ENCODE results near the gene BRSK2.
"Not testable (repeated sequence)": the region's sequence is repeated elsewhere in the genome, so short reads cannot be mapped to it uniquely, and the experiment has no call there.

BRSK2 gene

GRCh38 chr11:1354125-1354938, 35.4 kb upstream of the BRSK2 start:
- no peak for DNase-seq (ENCODE audit: low spot score)

- DNase-seq (ENCODE audit: low spot score), result no peak
These were observed 33.7 kb upstream of the BRSK2 start for GRCh38 chr11:1356007-1356435.

- DNase-seq (ENCODE audit: low spot score), result no peak
These were observed 33.2 kb upstream of the BRSK2 start for GRCh38 chr11:1356478-1356960.

- peak; percentile 68 for DNase-seq (ENCODE audit: low spot score)
These were observed 31.4 kb upstream of the BRSK2 start for GRCh38 chr11:1358286-1358685.

GRCh38 chr11:1358931-1359330, 30.8 kb upstream of the BRSK2 start:
- DNase-seq (ENCODE audit: low spot score), result not testable (repeated sequence)

- DNase-seq (ENCODE audit: low spot score), result no peak
These were observed 30.2 kb upstream of the BRSK2 start for GRCh38 chr11:1359556-1359955.

- DNase-seq (ENCODE audit: low spot score), result no peak
These were observed 29.4 kb upstream of the BRSK2 start for GRCh38 chr11:1360181-1360834.

GRCh38 chr11:1360835-1361357, 28.8 kb upstream of the BRSK2 start:
- no peak for DNase-seq (ENCODE audit: low spot score)

DNA sequence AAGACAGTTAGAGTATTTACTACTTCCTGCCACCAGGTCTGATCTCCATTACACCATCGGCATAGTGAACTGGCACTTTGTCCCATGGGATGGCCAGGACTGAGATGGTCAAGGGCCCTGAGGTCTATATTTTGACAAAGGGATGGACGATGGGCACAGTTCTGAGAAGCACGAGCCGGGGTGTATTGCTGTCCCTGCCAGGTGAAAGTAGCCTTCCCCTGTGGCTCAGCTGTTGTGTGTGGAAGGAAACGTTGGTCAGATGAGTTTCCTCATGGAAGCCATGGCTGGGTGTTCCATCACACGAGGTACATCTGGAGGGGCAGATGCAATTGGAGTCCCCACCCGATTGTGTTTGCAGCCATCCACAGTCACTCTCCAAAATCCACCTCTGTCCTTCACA, 27.9 kb upstream of the BRSK2 start:
- DNase-seq (ENCODE audit: low spot score), result no peak

- no peak for DNase-seq (ENCODE audit: low spot score)
These were observed 22.0 kb upstream of the BRSK2 start for GRCh38 chr11:1367721-1368120.

GRCh38 chr11:1368216-1368615, 21.5 kb upstream of the BRSK2 start:
- no peak for DNase-seq (ENCODE audit: low spot score)

DNA sequence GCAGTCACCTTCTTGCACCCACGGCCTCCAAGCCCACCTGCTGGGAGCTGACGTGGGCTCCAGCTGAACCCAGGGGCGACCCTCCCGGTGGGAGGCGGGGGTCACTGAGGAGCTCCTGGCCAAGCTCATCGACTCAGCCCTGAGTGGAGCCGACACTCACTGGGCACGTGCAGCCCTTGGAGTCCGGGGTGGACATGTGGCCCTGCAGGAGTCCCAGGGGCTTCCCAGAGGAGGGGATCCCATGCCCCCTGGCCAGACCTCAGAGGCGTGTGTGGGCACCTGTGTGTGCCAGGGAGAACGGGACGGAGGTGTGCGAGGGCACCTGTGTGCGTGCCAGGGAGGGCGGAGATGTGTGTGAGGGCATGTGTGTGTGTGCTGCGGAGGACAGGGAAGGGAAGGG, 20.8 kb upstream of the BRSK2 start:
- no peak for DNase-seq (ENCODE audit: low spot score)

- no peak for DNase-seq (ENCODE audit: low spot score)
These were observed 20.2 kb upstream of the BRSK2 start for GRCh38 chr11:1369371-1370005.

DNA sequence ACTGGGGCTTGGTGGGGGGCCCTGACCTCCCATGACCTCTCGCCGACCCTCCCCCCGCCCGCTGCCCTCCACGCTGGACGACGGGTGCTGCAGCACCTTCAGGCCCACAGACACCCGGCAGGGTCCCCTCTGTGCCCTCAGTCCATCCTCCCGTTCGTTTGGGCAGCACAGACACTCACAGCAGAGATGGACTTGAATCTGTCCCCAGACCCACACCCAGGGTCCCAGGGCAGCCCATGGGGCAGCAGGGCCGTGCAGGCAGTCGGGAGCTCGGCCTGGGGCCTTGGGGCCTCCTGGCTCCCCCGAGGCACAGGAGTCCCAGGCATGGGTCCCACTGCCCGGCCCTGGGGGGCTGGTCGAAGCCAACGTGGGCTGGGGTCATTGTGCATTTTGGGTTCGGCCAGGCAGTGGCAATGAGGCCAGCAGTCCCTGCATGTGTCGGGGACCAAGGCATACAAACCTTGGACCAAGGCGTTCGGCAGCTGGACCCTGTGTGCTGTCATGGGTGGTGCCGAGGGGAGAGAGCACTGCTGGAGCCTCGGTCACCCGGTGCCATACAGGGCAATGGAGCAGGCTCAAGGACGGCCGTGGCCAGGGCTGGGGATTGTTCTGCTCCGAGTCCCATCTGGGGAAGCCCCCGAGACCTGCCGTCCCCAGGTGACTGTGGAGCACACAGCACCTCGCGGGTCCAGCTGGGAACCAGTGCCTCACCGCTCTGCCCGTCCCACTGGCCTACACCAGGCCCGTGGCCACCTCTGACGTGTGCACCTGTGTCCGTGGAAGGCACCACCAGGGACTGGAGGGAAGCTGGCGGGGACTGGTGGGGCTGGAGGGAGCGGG, 19.3 kb upstream of the BRSK2 start:
- DNase-seq (ENCODE audit: low spot score), result no peak

GRCh38 chr11:1371026-1371325, 18.8 kb upstream of the BRSK2 start:
- no peak for DNase-seq (ENCODE audit: low spot score)

DNA sequence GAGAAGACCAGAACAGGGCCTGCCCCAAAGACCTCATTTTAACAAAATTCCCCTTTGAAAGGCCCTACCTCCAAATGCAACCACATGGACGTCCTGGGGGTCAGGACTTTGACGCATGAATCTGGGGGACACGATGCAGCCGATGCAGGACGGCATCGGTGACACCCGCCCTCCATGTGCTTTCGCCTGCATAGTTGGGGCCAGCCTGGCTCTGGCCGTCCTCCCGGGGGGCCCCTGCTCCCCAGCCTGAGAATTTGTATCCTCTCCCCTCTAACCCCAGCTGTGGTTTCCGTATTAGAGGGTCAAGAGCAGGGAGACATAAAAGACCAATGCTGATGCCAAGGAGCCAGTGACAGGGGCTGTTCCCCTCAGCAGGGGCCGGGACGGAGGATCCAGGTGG, 18.4 kb upstream of the BRSK2 start:
- no peak for DNase-seq (ENCODE audit: low spot score)

DNA sequence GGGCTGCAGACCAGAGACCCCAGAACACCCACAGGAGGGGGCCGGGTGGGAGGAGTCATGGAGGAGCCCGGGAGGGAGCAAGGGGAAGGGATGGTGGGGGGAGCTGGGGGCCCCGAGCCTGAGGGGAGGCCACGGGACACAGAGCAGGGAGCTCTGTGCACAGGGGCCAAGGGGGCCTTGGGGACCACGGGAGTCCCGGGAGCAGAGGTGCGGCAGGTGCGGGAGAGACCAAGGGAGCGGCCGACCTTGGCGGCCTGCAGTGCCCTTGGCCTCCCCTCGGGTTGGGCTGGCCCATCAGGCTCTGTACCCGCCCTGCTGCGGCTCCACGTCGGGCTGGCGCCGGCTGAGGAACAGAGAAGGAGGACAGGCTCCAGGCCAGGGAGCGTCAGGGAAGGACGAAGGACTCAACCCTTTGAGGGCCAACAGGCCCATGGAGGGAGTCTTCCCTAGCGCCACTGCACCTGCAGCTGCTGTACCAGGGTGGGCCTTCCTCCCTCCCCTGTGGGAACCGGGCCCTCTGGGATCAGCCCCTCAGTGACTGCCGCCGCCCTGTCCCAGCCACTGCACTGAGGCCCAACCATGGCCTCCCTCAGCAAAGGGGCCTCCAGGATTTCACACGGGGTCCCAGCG, 17.8 kb upstream of the BRSK2 start:
- DNase-seq (ENCODE audit: low spot score), result no peak

DNA sequence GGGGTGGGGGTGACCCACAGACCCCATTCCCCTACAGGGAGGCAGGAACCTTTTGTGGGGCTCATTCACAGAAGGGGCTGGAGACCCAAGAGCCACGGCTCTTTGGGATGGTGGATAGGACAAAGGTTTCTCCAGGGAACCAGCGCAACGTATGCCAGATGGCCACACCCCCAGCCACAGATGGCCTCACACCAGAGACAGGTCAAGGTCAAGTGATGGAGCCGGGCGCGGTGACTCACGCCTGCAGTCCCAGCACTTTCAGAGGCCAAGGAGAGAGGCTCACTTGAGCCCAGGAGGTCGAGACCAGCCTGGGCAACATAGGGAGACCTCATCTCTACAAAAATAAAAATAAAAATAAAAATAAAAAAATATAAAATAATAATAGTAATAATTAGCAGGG, 17.1 kb upstream of the BRSK2 start:
- no peak for DNase-seq (ENCODE audit: low spot score)

- DNase-seq (ENCODE audit: low spot score), result peak; percentile 56
These were observed 16.1 kb upstream of the BRSK2 start for GRCh38 chr11:1373536-1374214.

DNA sequence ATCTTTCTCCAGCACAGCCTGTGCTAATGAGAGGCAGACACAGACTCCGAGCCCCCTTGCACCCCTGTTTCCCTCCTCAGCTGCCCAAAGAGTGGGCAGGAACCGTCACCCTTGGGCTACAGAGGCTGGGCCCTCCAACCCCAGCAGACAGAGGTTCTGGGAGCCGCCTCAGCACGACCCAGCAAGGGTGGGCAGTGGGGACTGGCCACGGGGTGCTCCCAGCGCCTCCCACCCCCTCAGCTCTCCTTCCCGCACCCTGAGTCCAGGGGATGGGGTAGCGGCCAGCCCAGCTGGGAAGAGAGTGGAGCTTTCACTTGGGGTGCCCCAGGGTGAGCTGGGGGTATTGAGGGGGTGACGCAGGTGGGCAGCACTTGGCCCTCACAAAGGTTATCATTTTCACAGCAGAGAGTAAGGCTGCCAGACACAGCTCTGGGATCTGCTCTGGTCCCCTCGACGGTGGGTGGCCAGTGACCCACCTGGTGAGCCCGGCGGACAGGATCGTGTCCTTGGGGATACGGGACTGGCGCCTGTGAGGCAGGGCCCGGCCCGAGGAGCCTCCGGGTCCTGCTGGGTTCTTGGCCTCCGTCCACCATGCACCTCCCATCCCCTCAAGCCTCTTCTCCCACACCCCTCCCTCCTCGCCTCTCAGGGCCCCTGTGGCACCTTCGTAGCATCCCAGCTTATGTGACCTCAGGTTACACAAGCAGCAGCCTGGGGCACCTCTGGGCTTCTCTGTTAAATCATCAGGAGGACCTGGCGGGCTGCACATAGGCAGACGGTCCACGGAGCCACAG, 14.4 kb upstream of the BRSK2 start:
- no peak for DNase-seq (ENCODE audit: low spot score)

All from hepatic stellate cell (primary cell).